ENCODE results near the gene FGD4.

DNA sequence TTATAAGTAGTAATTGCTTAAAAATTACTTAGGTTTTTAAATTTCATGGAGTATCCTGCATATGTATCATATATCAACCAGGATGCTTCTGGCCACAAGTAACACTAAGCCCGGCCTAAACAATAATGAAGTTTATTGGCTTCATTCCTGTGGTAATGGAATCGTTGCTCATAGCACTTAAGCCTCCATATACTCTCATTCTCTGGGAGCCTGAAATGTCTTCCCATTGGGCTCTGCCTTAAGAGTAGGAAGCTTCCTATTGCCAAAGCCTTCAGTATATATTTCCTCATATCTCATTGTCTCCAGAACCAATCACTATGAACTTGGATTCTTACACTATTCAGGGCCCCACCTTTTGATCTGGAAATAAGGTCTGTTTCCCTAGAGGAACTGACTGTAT, 195.9 kb downstream of the FGD4 start:
- TF ChIP-seq KDM1A (IDR thresholded peaks at IDR 0.05): no peak
- TF ChIP-seq ZNF146 (CRISPR knock-in tag; IDR thresholded peaks at IDR 0.05; ENCODE audit: unreplicated experiment): no peak
- no peak for TF ChIP-seq MAFG (tag; conservative IDR thresholded peaks at IDR 0.05)
- no peak for TF ChIP-seq SETDB1 (IDR thresholded peaks at IDR 0.05; ENCODE audit: low read length)
- no peak for TF ChIP-seq MXI1 (IDR thresholded peaks at IDR 0.05; ENCODE audit: low read depth, low read length)
- no peak for TF ChIP-seq FOXK1 (CRISPR knock-in tag; IDR thresholded peaks at IDR 0.05; ENCODE audit: borderline replicate concordance)
- TF ChIP-seq, protein P1, sequence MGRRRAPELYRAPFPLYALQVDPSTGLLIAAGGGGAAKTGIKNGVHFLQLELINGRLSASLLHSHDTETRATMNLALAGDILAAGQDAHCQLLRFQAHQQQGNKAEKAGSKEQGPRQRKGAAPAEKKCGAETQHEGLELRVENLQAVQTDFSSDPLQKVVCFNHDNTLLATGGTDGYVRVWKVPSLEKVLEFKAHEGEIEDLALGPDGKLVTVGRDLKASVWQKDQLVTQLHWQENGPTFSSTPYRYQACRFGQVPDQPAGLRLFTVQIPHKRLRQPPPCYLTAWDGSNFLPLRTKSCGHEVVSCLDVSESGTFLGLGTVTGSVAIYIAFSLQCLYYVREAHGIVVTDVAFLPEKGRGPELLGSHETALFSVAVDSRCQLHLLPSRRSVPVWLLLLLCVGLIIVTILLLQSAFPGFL (CRISPR knock-in tag; IDR thresholded peaks at IDR 0.05): no peak
- TF ChIP-seq, protein P2, sequence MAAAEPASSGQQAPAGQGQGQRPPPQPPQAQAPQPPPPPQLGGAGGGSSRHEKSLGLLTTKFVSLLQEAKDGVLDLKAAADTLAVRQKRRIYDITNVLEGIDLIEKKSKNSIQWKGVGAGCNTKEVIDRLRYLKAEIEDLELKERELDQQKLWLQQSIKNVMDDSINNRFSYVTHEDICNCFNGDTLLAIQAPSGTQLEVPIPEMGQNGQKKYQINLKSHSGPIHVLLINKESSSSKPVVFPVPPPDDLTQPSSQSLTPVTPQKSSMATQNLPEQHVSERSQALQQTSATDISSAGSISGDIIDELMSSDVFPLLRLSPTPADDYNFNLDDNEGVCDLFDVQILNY (CRISPR knock-in tag; IDR thresholded peaks at IDR 0.05): no peak
- TF ChIP-seq SRF (CRISPR knock-in tag; IDR thresholded peaks at IDR 0.05): no peak
- no peak for TF ChIP-seq JUND (IDR thresholded peaks at IDR 0.05; ENCODE audit: borderline replicate concordance, low read depth, low read length)
- no peak for TF ChIP-seq JUND (tag; IDR thresholded peaks at IDR 0.05; ENCODE audit: borderline replicate concordance, low read depth, low read length)
- TF ChIP-seq, protein P3, sequence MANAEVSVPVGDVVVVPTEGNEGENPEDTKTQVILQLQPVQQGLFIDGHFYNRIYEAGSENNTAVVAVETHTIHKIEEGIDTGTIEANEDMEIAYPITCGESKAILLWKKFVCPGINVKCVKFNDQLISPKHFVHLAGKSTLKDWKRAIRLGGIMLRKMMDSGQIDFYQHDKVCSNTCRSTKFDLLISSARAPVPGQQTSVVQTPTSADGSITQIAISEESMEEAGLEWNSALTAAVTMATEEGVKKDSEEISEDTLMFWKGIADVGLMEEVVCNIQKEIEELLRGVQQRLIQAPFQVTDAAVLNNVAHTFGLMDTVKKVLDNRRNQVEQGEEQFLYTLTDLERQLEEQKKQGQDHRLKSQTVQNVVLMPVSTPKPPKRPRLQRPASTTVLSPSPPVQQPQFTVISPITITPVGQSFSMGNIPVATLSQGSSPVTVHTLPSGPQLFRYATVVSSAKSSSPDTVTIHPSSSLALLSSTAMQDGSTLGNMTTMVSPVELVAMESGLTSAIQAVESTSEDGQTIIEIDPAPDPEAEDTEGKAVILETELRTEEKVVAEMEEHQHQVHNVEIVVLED (CRISPR knock-in tag; IDR thresholded peaks at IDR 0.05): no peak
- TF ChIP-seq, protein P4, sequence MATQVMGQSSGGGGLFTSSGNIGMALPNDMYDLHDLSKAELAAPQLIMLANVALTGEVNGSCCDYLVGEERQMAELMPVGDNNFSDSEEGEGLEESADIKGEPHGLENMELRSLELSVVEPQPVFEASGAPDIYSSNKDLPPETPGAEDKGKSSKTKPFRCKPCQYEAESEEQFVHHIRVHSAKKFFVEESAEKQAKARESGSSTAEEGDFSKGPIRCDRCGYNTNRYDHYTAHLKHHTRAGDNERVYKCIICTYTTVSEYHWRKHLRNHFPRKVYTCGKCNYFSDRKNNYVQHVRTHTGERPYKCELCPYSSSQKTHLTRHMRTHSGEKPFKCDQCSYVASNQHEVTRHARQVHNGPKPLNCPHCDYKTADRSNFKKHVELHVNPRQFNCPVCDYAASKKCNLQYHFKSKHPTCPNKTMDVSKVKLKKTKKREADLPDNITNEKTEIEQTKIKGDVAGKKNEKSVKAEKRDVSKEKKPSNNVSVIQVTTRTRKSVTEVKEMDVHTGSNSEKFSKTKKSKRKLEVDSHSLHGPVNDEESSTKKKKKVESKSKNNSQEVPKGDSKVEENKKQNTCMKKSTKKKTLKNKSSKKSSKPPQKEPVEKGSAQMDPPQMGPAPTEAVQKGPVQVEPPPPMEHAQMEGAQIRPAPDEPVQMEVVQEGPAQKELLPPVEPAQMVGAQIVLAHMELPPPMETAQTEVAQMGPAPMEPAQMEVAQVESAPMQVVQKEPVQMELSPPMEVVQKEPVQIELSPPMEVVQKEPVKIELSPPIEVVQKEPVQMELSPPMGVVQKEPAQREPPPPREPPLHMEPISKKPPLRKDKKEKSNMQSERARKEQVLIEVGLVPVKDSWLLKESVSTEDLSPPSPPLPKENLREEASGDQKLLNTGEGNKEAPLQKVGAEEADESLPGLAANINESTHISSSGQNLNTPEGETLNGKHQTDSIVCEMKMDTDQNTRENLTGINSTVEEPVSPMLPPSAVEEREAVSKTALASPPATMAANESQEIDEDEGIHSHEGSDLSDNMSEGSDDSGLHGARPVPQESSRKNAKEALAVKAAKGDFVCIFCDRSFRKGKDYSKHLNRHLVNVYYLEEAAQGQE (IDR thresholded peaks at IDR 0.05; ENCODE audit: borderline replicate concordance): no peak
- TF ChIP-seq, protein P4 (CRISPR knock-in tag; IDR thresholded peaks at IDR 0.05; ENCODE audit: low read depth): no peak
- TF ChIP-seq BCL6 (CRISPR knock-in tag; IDR thresholded peaks at IDR 0.05): no peak

Data from K562 (cell line).